Subcutaneous adipose tissue (tissue), 4 donors: ENCODE measurements around the gene USP17L25. TPM values are rescaled to one million over a fixed set of nuclear protein-coding genes. Genes with fewer than 3 reads are reported as not detected.
"Not testable (repeated sequence)": the region's sequence is repeated elsewhere in the genome, so short reads cannot be mapped to it uniquely, and the experiment has no call there.

ENCODE experiments used
- total RNA-seq, 4 donors: library from RNA; depleted of rRNA; stranded (reverse); fragments of >200 nt; gene quantifications; one replicate each; pipeline ENCODE4 v1.1.0, GENCODE V29; 2016
- TF ChIP-seq, protein P1 (sequence below): fragments of 450-650 bp; IDR thresholded peaks from one replicate; pipeline ENCODE4 v1.5.1; 2016; ENCODE audit warnings: low read depth, mild to moderate bottlenecking, control low read depth, antibody characterized with exemption, moderate library complexity

Gene USP17L25
- total RNA-seq: not detected

DNA sequence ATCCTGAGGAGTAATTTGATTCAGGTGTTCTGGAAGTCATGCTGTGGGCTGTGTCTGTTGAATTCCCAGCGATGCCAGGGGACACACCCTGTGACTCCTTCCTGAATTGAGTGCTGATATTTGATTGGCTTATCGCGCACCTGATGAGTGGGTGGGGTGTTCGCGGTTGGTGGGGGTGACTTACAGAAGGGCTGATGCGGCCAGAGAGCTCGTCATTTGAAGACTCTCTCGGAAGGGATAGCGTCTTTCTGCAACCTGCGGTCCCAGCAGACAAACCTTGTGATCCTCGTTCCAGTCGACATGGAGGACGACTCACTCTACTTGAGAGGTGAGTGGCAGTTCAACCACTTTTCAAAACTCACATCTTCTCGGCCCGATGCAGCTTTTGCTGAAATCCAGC lies at the start of gene USP17L25:
TSS of gene USP17L25 (plus strand) at position 301 of the 400 bp plus-strand sequence. CDS start at position 301, 0 bp downstream.
- TF ChIP-seq, protein P1, sequence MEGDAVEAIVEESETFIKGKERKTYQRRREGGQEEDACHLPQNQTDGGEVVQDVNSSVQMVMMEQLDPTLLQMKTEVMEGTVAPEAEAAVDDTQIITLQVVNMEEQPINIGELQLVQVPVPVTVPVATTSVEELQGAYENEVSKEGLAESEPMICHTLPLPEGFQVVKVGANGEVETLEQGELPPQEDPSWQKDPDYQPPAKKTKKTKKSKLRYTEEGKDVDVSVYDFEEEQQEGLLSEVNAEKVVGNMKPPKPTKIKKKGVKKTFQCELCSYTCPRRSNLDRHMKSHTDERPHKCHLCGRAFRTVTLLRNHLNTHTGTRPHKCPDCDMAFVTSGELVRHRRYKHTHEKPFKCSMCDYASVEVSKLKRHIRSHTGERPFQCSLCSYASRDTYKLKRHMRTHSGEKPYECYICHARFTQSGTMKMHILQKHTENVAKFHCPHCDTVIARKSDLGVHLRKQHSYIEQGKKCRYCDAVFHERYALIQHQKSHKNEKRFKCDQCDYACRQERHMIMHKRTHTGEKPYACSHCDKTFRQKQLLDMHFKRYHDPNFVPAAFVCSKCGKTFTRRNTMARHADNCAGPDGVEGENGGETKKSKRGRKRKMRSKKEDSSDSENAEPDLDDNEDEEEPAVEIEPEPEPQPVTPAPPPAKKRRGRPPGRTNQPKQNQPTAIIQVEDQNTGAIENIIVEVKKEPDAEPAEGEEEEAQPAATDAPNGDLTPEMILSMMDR: not testable (repeated sequence)

DNA sequence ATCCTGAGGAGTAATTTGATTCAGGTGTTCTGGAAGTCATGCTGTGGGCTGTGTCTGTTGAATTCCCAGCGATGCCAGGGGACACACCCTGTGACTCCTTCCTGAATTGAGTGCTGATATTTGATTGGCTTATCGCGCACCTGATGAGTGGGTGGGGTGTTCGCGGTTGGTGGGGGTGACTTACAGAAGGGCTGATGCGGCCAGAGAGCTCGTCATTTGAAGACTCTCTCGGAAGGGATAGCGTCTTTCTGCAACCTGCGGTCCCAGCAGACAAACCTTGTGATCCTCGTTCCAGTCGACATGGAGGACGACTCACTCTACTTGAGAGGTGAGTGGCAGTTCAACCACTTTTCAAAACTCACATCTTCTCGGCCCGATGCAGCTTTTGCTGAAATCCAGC lies 4.8 kb upstream of the USP17L25 start, which contains the start of gene USP17L24:
TSS of gene USP17L24 (plus strand) at position 301 of the 400 bp plus-strand sequence. CDS start at position 301, 0 bp downstream.
- TF ChIP-seq, protein P1: not testable (repeated sequence)

GRCh38 chr4:9334358-9334757 lies 4.6 kb downstream of the USP17L25 start, which contains the start of gene USP17L26:
Gene USP17L26 (plus strand): TSS chr4:9334658. CDS start chr4:9334658, 0 bp downstream.
- TF ChIP-seq, protein P1: not testable (repeated sequence)

DNA sequence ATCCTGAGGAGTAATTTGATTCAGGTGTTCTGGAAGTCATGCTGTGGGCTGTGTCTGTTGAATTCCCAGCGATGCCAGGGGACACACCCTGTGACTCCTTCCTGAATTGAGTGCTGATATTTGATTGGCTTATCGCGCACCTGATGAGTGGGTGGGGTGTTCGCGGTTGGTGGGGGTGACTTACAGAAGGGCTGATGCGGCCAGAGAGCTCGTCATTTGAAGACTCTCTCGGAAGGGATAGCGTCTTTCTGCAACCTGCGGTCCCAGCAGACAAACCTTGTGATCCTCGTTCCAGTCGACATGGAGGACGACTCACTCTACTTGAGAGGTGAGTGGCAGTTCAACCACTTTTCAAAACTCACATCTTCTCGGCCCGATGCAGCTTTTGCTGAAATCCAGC lies 9.4 kb downstream of the USP17L25 start, which contains the start of gene USP17L5:
TSS of gene USP17L5 (plus strand) at position 301 of the 400 bp plus-strand sequence. CDS start at position 301, 0 bp downstream.
- TF ChIP-seq, protein P1: not testable (repeated sequence)

DNA sequence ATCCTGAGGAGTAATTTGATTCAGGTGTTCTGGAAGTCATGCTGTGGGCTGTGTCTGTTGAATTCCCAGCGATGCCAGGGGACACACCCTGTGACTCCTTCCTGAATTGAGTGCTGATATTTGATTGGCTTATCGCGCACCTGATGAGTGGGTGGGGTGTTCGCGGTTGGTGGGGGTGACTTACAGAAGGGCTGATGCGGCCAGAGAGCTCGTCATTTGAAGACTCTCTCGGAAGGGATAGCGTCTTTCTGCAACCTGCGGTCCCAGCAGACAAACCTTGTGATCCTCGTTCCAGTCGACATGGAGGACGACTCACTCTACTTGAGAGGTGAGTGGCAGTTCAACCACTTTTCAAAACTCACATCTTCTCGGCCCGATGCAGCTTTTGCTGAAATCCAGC lies 14.1 kb downstream of the USP17L25 start, which contains the start of gene USP17L27:
TSS of gene USP17L27 (plus strand) at position 301 of the 400 bp plus-strand sequence. CDS start at position 301, 0 bp downstream.
- TF ChIP-seq, protein P1: not testable (repeated sequence)

- TF ChIP-seq, protein P1: not testable (repeated sequence)
These were observed 18.9 kb downstream of the USP17L25 start, which contains the start of gene USP17L28 for GRCh38 chr4:9348593-9348992. Gene USP17L28 (plus strand): TSS chr4:9348893. CDS start chr4:9348893, 0 bp downstream.

DNA sequence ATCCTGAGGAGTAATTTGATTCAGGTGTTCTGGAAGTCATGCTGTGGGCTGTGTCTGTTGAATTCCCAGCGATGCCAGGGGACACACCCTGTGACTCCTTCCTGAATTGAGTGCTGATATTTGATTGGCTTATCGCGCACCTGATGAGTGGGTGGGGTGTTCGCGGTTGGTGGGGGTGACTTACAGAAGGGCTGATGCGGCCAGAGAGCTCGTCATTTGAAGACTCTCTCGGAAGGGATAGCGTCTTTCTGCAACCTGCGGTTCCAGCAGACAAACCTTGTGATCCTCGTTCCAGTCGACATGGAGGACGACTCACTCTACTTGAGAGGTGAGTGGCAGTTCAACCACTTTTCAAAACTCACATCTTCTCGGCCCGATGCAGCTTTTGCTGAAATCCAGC lies 23.6 kb downstream of the USP17L25 start, which contains the start of gene USP17L29:
TSS of gene USP17L29 (plus strand) at position 301 of the 400 bp plus-strand sequence. CDS start at position 301, 0 bp downstream.
- TF ChIP-seq, protein P1: not testable (repeated sequence)
